Mesothelial cell of epicardium (in vitro differentiated cells): ENCODE measurements around the gene TBC1D22A. TPM values are rescaled to one million over a fixed set of nuclear protein-coding genes. Genes with fewer than 3 reads are reported as not detected.

ENCODE experiments used
- DNase-seq, 2 experiments: peaks; one replicate each; pipeline ENCODE4 v3.0.0; 2021; ENCODE audit warnings: low spot score in 2 of 2; ENCODE audit not compliant: unreplicated experiment in 2 of 2
- H3K27ac Mint-ChIP-seq: 2 replicates; pipeline ENCODE4 v1.8.0; 2021; ENCODE audit warnings: mixed read lengths
- H3K27me3 Mint-ChIP-seq: 2 replicates; pipeline ENCODE4 v1.8.0; 2021; ENCODE audit warnings: low read depth, mixed read lengths
- H3K36me3 Mint-ChIP-seq: 2 replicates; pipeline ENCODE4 v1.8.0; 2021; ENCODE audit warnings: mixed read lengths
- H3K4me1 Mint-ChIP-seq: 2 replicates; pipeline ENCODE4 v1.8.0; 2021; ENCODE audit warnings: mixed read lengths
- H3K4me3 Mint-ChIP-seq: 2 replicates; pipeline ENCODE4 v1.8.0; 2021; ENCODE audit warnings: mild to moderate bottlenecking, moderate library complexity, mixed read lengths
- H3K9me3 Mint-ChIP-seq: 2 replicates; pipeline ENCODE4 v1.8.0; 2021; ENCODE audit warnings: mixed read lengths
- total RNA-seq: library from RNA; stranded (reverse); gene quantifications from 3 replicates; pipeline ENCODE4 v1.2.1, GENCODE V29; 2021
- TF ChIP-seq, protein P1 (sequence below): fragments of 200-600 bp; sonication (generic); IDR thresholded peaks from one replicate; pipeline ENCODE4 v1.5.0; 2021; ENCODE audit warnings: antibody characterized with exemption; ENCODE audit not compliant: unreplicated experiment

The TBC1D22A gene
- total RNA-seq, 1 donor from 2014 or later: 26.6 TPM

- no peak for DNase-seq
- TF ChIP-seq, protein P1, sequence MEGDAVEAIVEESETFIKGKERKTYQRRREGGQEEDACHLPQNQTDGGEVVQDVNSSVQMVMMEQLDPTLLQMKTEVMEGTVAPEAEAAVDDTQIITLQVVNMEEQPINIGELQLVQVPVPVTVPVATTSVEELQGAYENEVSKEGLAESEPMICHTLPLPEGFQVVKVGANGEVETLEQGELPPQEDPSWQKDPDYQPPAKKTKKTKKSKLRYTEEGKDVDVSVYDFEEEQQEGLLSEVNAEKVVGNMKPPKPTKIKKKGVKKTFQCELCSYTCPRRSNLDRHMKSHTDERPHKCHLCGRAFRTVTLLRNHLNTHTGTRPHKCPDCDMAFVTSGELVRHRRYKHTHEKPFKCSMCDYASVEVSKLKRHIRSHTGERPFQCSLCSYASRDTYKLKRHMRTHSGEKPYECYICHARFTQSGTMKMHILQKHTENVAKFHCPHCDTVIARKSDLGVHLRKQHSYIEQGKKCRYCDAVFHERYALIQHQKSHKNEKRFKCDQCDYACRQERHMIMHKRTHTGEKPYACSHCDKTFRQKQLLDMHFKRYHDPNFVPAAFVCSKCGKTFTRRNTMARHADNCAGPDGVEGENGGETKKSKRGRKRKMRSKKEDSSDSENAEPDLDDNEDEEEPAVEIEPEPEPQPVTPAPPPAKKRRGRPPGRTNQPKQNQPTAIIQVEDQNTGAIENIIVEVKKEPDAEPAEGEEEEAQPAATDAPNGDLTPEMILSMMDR: no peak
- H3K36me3 Mint-ChIP-seq: peaks cover 6% of the 10 kb centered on the region
- H3K27me3 Mint-ChIP-seq: no peaks in the 10 kb centered on the region
- H3K4me3 Mint-ChIP-seq: no peak overlapping the region
- H3K27ac Mint-ChIP-seq: no peak overlapping the region
- no peaks in the 10 kb centered on the region for H3K9me3 Mint-ChIP-seq
- peaks cover 10% of the 10 kb centered on the region for H3K4me1 Mint-ChIP-seq
Observed at GRCh38 chr22:46997311-46997970, 235.0 kb downstream of the TBC1D22A start.

GRCh38 chr22:46998331-46998730 is 235.9 kb downstream of the TBC1D22A start:
- DNase-seq: no peak
- TF ChIP-seq, protein P1: no peak
- Mint-ChIP-seq H3K36me3 (peaks cover 6% of the 10 kb centered on the region), H3K27ac (no peak overlapping the region), H3K4me1 (peaks cover 10% of the 10 kb centered on the region), H3K27me3 (no peaks in the 10 kb centered on the region), H3K4me3 (no peak overlapping the region), H3K9me3 (no peaks in the 10 kb centered on the region)

DNA sequence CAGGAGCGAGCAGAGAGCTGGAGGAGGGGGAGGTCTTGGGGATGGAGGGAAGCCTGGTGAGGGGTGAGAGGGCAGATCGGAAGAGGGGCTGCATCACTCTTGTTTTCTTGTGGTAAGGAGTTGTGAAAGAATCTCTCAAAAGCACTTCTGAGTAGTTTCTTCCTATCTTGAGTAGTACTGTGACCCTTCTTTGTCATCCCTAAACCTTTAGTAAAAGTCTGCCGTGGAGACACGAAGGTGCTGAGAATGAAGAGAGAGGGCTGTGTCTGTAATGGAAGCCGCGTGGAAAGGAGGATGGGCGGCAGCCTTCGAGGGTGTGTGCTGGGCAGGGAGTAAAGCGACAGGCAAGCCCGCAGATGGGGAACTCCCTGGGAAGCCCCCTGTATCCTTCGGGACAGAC is 237.8 kb downstream of the TBC1D22A start:
- Mint-ChIP-seq H3K4me3 (no peak overlapping the region), H3K27ac (no peak overlapping the region), H3K4me1 (no peaks in the 10 kb centered on the region), H3K9me3 (no peaks in the 10 kb centered on the region), H3K27me3 (no peaks in the 10 kb centered on the region), H3K36me3 (peaks cover 6% of the 10 kb centered on the region)
- no peak for DNase-seq
- TF ChIP-seq, protein P1: no peak

GRCh38 chr22:47000888-47001287 is 238.4 kb downstream of the TBC1D22A start:
- Mint-ChIP-seq H3K27ac (no peak overlapping the region), H3K36me3 (peaks cover 6% of the 10 kb centered on the region), H3K4me3 (no peak overlapping the region), H3K4me1 (no peaks in the 10 kb centered on the region), H3K27me3 (no peaks in the 10 kb centered on the region), H3K9me3 (no peaks in the 10 kb centered on the region)
- TF ChIP-seq, protein P1: no peak
- no peak for DNase-seq

GRCh38 chr22:47001288-47001687 is 238.8 kb downstream of the TBC1D22A start:
- Mint-ChIP-seq H3K4me1 (no peaks in the 10 kb centered on the region), H3K27ac (no peak overlapping the region), H3K27me3 (no peaks in the 10 kb centered on the region), H3K9me3 (no peaks in the 10 kb centered on the region), H3K4me3 (no peak overlapping the region), H3K36me3 (peaks cover 6% of the 10 kb centered on the region)
- no peak for DNase-seq
- TF ChIP-seq, protein P1: no peak
